GM12878 (cell line): ENCODE measurements around the gene RAD21L1. TPM values are rescaled to one million over a fixed set of nuclear protein-coding genes. Genes with fewer than 3 reads are reported as not detected.

Source experiments
- ATAC-seq: fragments of 200-7000 bp; cut with Tn5 transposase; 3 replicates; pipeline ENCODE4 v1.9.1; 2020; ENCODE audit warnings: mild to moderate bottlenecking, moderate library complexity
- BruUV-seq: library from RNA; stranded (reverse); fragments of 400-500 nt; replicated peaks from 2 replicates; lab custom pipeline; 2021; lab: Mats Ljungman, UMichigan
- CTCF ChIA-PET: fragments of 300-600 bp; sonication (Branson Sonifier 250); formaldehyde crosslinking; extraction: SDS; loops from one replicate; lab custom pipeline; 2021; ENCODE audit warnings: inconsistent platforms; lab: Yijun Ruan, JAX
- POLR2A ChIA-PET: fragments of 350-600 bp; formaldehyde crosslinking; extraction: SDS; loops from one replicate; lab custom pipeline; 2021; ENCODE audit warnings: inconsistent platforms; lab: Charles Lee
- RAD21 ChIA-PET: fragments of 300-600 bp; sonication (Branson Sonifier 250); formaldehyde crosslinking; loops from one replicate; lab custom pipeline; 2023; ENCODE audit warnings: antibody characterized with exemption; ENCODE audit not compliant: unreplicated experiment; lab: Charles Lee
- SMC1A ChIA-PET: fragments of 300-600 bp; sonication (Branson Sonifier 250); formaldehyde crosslinking; loops from one replicate; lab custom pipeline; 2023; ENCODE audit not compliant: unreplicated experiment, uncharacterized antibody; lab: Charles Lee
- DNase-seq: peaks from one replicate; pipeline ENCODE4 v3.0.0-alpha.2; 2011; ENCODE audit warnings: low read depth, low spot score
- FAIRE-seq: peaks from 3 replicates; lab custom pipeline; 2011; peaks lifted over from hg19 to GRCh38; lab: Jason Lieb, UNC
- H2AFZ ChIP-seq: 2 replicates; pipeline ENCODE4 v1.6.0; 2011; ENCODE audit warnings: low read depth, low read length, control low read depth; ENCODE audit not compliant: control insufficient read depth
- H3K27ac ChIP-seq: 2 replicates; pipeline ENCODE4 v1.5.1; 2011; ENCODE audit warnings: control low read depth; ENCODE audit not compliant: control insufficient read depth, insufficient read depth
- H3K27me3 ChIP-seq, 2 experiments: replicated peaks in 1 of 2; 2 replicates each; pipeline versions ENCODE4 v1.6.0 to v1.6.1; 2011; ENCODE audit warnings: low read length in 1 of 2; ENCODE audit not compliant: control insufficient read depth in 2 of 2, insufficient read depth in 2 of 2
- H3K36me3 ChIP-seq, 2 experiments: 2 replicates each; pipeline ENCODE4 v1.5.1; 2011; ENCODE audit warnings: low read length in 1 of 2; ENCODE audit not compliant: control insufficient read depth in 2 of 2, insufficient read depth in 2 of 2
- H3K4me1 ChIP-seq: 2 replicates; pipeline ENCODE4 v1.6.1; 2011; ENCODE audit warnings: mild to moderate bottlenecking, low read length, moderate library complexity, mixed read lengths; ENCODE audit not compliant: control insufficient read depth, insufficient read depth
- H3K4me2 ChIP-seq: 2 replicates; pipeline ENCODE4 v1.6.0; 2011; ENCODE audit warnings: control low read depth; ENCODE audit not compliant: control insufficient read depth, insufficient read depth
- H3K4me3 ChIP-seq: fragments of 200-600 bp; sonication (generic); 2 replicates; pipeline ENCODE4 v1.5.1; 2016
- H3K79me2 ChIP-seq: 2 replicates; pipeline ENCODE4 v1.6.0; 2011; ENCODE audit warnings: low read length; ENCODE audit not compliant: control insufficient read depth, insufficient read depth
- H3K9ac ChIP-seq: 2 replicates; pipeline ENCODE4 v1.8.0; 2011; ENCODE audit warnings: low read length, control low read depth, mixed read lengths; ENCODE audit not compliant: control insufficient read depth, insufficient read depth
- H3K9me3 ChIP-seq: replicated peaks from 3 replicates; pipeline ENCODE4 v1.5.1; 2011; ENCODE audit warnings: mild to moderate bottlenecking, low read length; ENCODE audit not compliant: control insufficient read depth, insufficient read depth
- H4K20me1 ChIP-seq: 2 replicates; pipeline ENCODE4 v1.6.0; 2011; ENCODE audit not compliant: control insufficient read depth, insufficient read depth
- BACH1 ChIP-seq: fragments of 450-650 bp; IDR thresholded peaks from 2 replicates; pipeline ENCODE4 v1.6.1; 2017; ENCODE audit warnings: mild to moderate bottlenecking, borderline replicate concordance
- BCL11A ChIP-seq: IDR thresholded peaks from 2 replicates; pipeline ENCODE4 v1.6.1; 2011; ENCODE audit warnings: low read depth, low read length
- BCL3 ChIP-seq: IDR thresholded peaks from 2 replicates; pipeline ENCODE4 v1.6.1; 2011; ENCODE audit warnings: borderline replicate concordance, low read depth, mild to moderate bottlenecking, moderate library complexity, low read length; ENCODE audit not compliant: insufficient read depth, poor library complexity, severe bottlenecking
- CREM ChIP-seq: IDR thresholded peaks from 2 replicates; pipeline ENCODE4 v1.6.1; 2014; ENCODE audit warnings: antibody characterized with exemption, low read depth
- DPF2 ChIP-seq: fragments of 450-650 bp; IDR thresholded peaks from 2 replicates; pipeline ENCODE4 v1.6.1; 2017; ENCODE audit warnings: mild to moderate bottlenecking
- IRF4 ChIP-seq: IDR thresholded peaks from 2 replicates; pipeline ENCODE4 v1.6.1; 2011; ENCODE audit warnings: low read depth, low read length
- NRF1 ChIP-seq: conservative IDR thresholded peaks from 2 replicates; pipeline ENCODE4 v1.6.1; 2011; ENCODE audit warnings: mild to moderate bottlenecking, low read depth, low read length, improper control_type of control experiment
- POLR2AphosphoS2 ChIP-seq: IDR thresholded peaks from 2 replicates; pipeline ENCODE4 v1.6.1; 2011; ENCODE audit warnings: low read depth, mild to moderate bottlenecking, low read length, improper control_type of control experiment, moderate library complexity
- RFX5 ChIP-seq: IDR thresholded peaks from 2 replicates; pipeline ENCODE4 v1.6.1; 2011; ENCODE audit warnings: low read depth, low read length, improper control_type of control experiment
- SMAD1 ChIP-seq: fragments of 450-650 bp; IDR thresholded peaks from 2 replicates; pipeline ENCODE4 v1.6.1; 2018; ENCODE audit warnings: mild to moderate bottlenecking, low read depth; ENCODE audit not compliant: partially characterized antibody
- TBL1XR1 ChIP-seq: IDR thresholded peaks from 2 replicates; pipeline ENCODE4 v1.6.1; 2012; ENCODE audit warnings: low read depth, low read length, improper control_type of control experiment
- ZNF274 ChIP-seq: IDR thresholded peaks from one replicate; pipeline ENCODE4 v1.8.0; 2011; ENCODE audit not compliant: insufficient read length, insufficient read depth
- WGBS: methylation state at CpG from one replicate; pipeline ENCODE4 v1.1.6; 2016; ENCODE audit warnings: low lambda C conversion rate; ENCODE audit not compliant: insufficient replicate concordance, insufficient coverage; ENCODE audit errors: missing lambda C conversion rate; 5-methylcytosine and 5-hydroxymethylcytosine counted together
- in situ Hi-C: fragments of 300-500 bp; cut with MboI; formaldehyde crosslinking; loops from 9 replicates; pipeline ENCODE4 v1.14.3; 2018; ENCODE audit warnings: mixed read lengths
- intact Hi-C: fragments of 100-400 bp; cut with micrococcal nuclease; formaldehyde crosslinking; loops from one replicate; pipeline ENCODE4 v1.14.2; 2022; ENCODE audit not compliant: unreplicated experiment
- polyA plus RNA-seq, 11 experiments: library from polyadenylated mRNA; depleted of rRNA in 4 of 11; unstranded in 6 of 11; stranded (reverse) in 5 of 11; fragments of >200 nt; fragmentation: Nextera tagmentation in 4 of 11; fragmentation: Illumina TruSeq in 1 of 11; extraction: Ambion mirVana in 4 of 11; extraction: Trizol in 1 of 11; gene quantifications; 1 replicate in 1 of 11; 2 replicates in 10 of 11; pipeline versions ENCODE4 v1.2.1 to v1.2.3, GENCODE V29; 2011 to 2016; ENCODE audit warnings: inconsistent platforms in 2 of 11, missing spikeins in 2 of 11, low read depth in 1 of 11
- total RNA-seq, 4 experiments: library from RNA; depleted of rRNA in 3 of 4; stranded (reverse); fragments of >200 nt in 3 of 4; fragmentation: Illumina TruSeq in 1 of 4; extraction: Trizol in 1 of 4; gene quantifications; 2 replicates each; pipeline versions ENCODE4 v1.2.1 to v1.2.3, GENCODE V29; 2013 to 2021

RAD21L1 gene
- total and polyA plus RNA-seq, 10 of the 15 experiments (the other 5 are each of a cell fraction or from before 2014, with no cell fraction given) = not detected

GRCh38 chr20:1293641-1294379 lies 68.0 kb downstream of the RAD21L1 start:
- Histone ChIP-seq H3K4me3 (no peak overlapping the region), H3K4me1 (no peaks in the 10 kb centered on the region), H3K9me3 (no peaks in the 10 kb centered on the region), H4K20me1 (no peaks in the 10 kb centered on the region), H3K27me3 (peaks cover 0 to 2% of the 10 kb centered on the region in 2 experiments; a peak in 3 of 4 replicates), H3K4me2 (no peak overlapping the region), H2AFZ (no peak overlapping the region), H3K79me2 (no peaks in the 10 kb centered on the region), H3K27ac (no peak overlapping the region), H3K36me3 (no peaks in the 10 kb centered on the region), H3K9ac (no peak overlapping the region)
- in situ Hi-C loops (no loop called here), intact Hi-C loops (no loop called here)
- DNase-seq = no peak
- RAD21 ChIA-PET = no interaction called here
- CTCF ChIA-PET = no interaction called here
- BruUV-seq = no TSS peak
- FAIRE-seq = no peak
- POLR2A ChIA-PET = no interaction called here
- TF ChIP-seq RFX5 (no peak), SMAD1 (no peak), DPF2 (no peak), CREM (no peak), TBL1XR1 (no peak), BCL3 (no peak), ZNF274 (no peak), BCL11A (no peak), IRF4 (no peak), BACH1 (no peak), NRF1 (no peak), POLR2AphosphoS2 (no peak)
- SMC1A ChIA-PET = no interaction called here
- no peak for ATAC-seq
- WGBS = 24% methylated on average over 6 of the region's 6 CpGs
